H1 (cell line): ENCODE data around the gene CLIC3. TPM values are rescaled to one million over a fixed set of nuclear protein-coding genes. Genes with fewer than 3 reads are reported as not detected.

Experiments
- ASH2L ChIP-seq: fragments of 200-600, 300-600 bp; sonication (generic); IDR thresholded peaks from one replicate; pipeline ENCODE4 v1.7.1; 2017; ENCODE audit warnings: low read length
- BACH1 ChIP-seq: IDR thresholded peaks from 2 replicates; pipeline ENCODE4 v1.6.1; 2012; ENCODE audit warnings: low read length, improper control_type of control experiment
- BCL11A ChIP-seq, 2 experiments: IDR thresholded peaks; one replicate each; pipeline ENCODE4 v1.6.1; 2011; ENCODE audit warnings: low read depth in 2 of 2, low read length in 2 of 2, mild to moderate bottlenecking in 2 of 2
- CHD1 ChIP-seq: IDR thresholded peaks from 2 replicates; pipeline ENCODE4 v1.6.1; 2012; ENCODE audit warnings: low read depth, low read length, improper control_type of control experiment
- CHD2 ChIP-seq: IDR thresholded peaks from 2 replicates; pipeline ENCODE4 v1.6.1; 2012; ENCODE audit warnings: low read length, improper control_type of control experiment
- EP300 ChIP-seq, 2 experiments: IDR thresholded peaks; 1 replicate in 1 of 2; 2 replicates in 1 of 2; pipeline ENCODE4 v1.6.1; 2011 to 2012; ENCODE audit warnings: low read depth in 2 of 2, low read length in 2 of 2, mild to moderate bottlenecking in 2 of 2, borderline replicate concordance in 1 of 2, inconsistent platforms in 1 of 2, moderate library complexity in 1 of 2
- EZH2 ChIP-seq: fragments of 200-600 bp; sonication (generic); IDR thresholded peaks from 2 replicates; pipeline ENCODE4 v1.7.1; 2012; ENCODE audit warnings: low read depth, mild to moderate bottlenecking, moderate library complexity, low read length, inconsistent platforms; ENCODE audit not compliant: severe bottlenecking
- GABPA ChIP-seq: IDR thresholded peaks from 2 replicates; pipeline ENCODE4 v1.6.1; 2011; ENCODE audit warnings: mild to moderate bottlenecking, low read length, moderate library complexity, borderline replicate concordance; ENCODE audit not compliant: insufficient read depth
- HDAC2 ChIP-seq, 2 experiments: fragments of 300-600 bp in 1 of 2; sonication (generic) in 1 of 2; IDR thresholded peaks; 2 replicates each; pipeline ENCODE4 v1.6.1; 2011 to 2012; ENCODE audit warnings: low read depth in 2 of 2, low read length in 2 of 2, mild to moderate bottlenecking in 2 of 2, moderate library complexity in 2 of 2, borderline replicate concordance in 1 of 2, inconsistent platforms in 1 of 2
- HDAC6 ChIP-seq: IDR thresholded peaks from one replicate; pipeline ENCODE4 v1.7.1; 2012; ENCODE audit warnings: low read depth, mild to moderate bottlenecking, inconsistent platforms, low read length, moderate library complexity
- RFX5 ChIP-seq: IDR thresholded peaks from 2 replicates; pipeline ENCODE4 v1.6.1; 2011; ENCODE audit warnings: low read depth, low read length, improper control_type of control experiment, borderline replicate concordance
- SP1 ChIP-seq: IDR thresholded peaks from 2 replicates; pipeline ENCODE4 v1.6.1; 2011; ENCODE audit warnings: low read depth, low read length
- SUZ12 ChIP-seq: fragments of 200-600 bp; sonication (generic); IDR thresholded peaks from 2 replicates; pipeline ENCODE4 v1.6.1; 2012; ENCODE audit warnings: mild to moderate bottlenecking, inconsistent platforms, low read length, moderate library complexity, mixed read lengths
- TAF7 ChIP-seq: optimal IDR thresholded peaks from 2 replicates; pipeline ENCODE3; 2011; ENCODE audit warnings: low read depth, mild to moderate bottlenecking, inconsistent platforms, low read length, moderate library complexity, borderline replicate concordance
- polyA plus RNA-seq, 7 experiments: library from polyadenylated mRNA; depleted of rRNA in 3 of 7; stranded (reverse) in 5 of 7; unstranded in 2 of 7; fragments of >200 nt in 5 of 7; fragments of 200-250 nt in 2 of 7; gene quantifications; 1 replicate in 5 of 7; 2 replicates in 1 of 7; 4 replicates in 1 of 7; pipeline versions ENCODE4 v1.2.1 to v1.2.3, GENCODE V29; 2011 to 2013; ENCODE audit warnings: missing spikeins in 2 of 7, mixed read lengths in 2 of 7
- total RNA-seq: library from RNA; stranded (reverse); fragmentation: NEBNext Ultra II Directional; extraction: Animal tissue kit (Norgen Biotek cat#: 25700); gene quantifications from 2 replicates; pipeline ENCODE4 v1.2.1, GENCODE V29; 2021
- TF ChIP-seq, protein P1 (sequence below): IDR thresholded peaks from 2 replicates; pipeline ENCODE4 v1.6.1; 2011; ENCODE audit warnings: low read depth, mild to moderate bottlenecking, low read length; ENCODE audit not compliant: insufficient read depth
- TF ChIP-seq, protein P2 (sequence below): IDR thresholded peaks from 2 replicates; pipeline ENCODE4 v1.6.1; 2012; ENCODE audit warnings: low read length, inconsistent platforms
- TF ChIP-seq, protein P3 (sequence below): IDR thresholded peaks from 2 replicates; pipeline ENCODE4 v1.6.1; 2012; ENCODE audit warnings: inconsistent platforms

CLIC3 gene
- total and polyA plus RNA-seq, 2 of the 8 experiments (the other 6 are each of a cell fraction or from before 2014, with no cell fraction given) = 0.12 TPM; not detected in 1

DNA sequence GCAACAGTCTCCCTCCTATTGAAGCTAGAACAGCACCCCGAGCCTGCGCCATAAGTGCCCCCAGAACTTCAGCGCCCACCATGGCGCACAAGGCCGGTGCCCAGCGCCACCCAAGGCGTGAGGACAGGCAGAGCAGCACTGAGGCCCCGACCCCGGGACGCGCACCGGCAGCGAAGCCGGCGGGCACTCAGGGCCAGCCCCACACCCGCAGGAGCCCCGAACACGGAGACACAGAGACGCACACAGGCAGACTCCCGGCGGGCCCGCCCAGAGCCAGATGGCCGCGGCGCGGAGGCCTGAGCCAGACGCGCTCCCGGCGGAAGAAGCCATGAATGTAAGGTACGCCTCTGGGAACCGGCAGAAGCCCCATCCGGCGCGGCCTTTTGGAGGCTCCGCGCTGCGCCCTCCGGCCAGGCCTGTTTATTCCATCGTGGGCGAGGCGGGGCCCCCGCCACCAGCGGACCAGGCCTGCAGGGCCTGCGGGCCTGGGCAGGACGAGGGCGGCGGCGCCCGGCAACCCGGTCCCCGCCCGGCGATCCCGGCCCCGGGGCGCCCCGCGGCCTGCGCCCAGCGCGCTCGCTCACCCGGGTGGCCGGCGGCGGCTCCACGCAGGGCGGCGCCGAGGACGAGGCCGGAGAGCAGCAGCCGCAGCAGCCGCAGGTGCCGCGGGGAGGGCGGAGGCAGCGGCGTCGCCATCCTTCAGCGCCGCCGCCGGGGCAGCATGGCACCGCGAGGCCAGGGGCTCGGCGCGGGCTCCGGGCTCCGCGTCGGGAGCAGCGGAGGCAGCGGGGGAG, 49.1 kb upstream of the CLIC3 start (continued):
- TF ChIP-seq SUZ12 = peak; percentile 60
- TF ChIP-seq BACH1 = no peak
- TF ChIP-seq CHD1 = no peak
- TF ChIP-seq EP300 (IDR thresholded peaks at IDR 0.05; ENCODE audit: borderline replicate concordance in 1 of 2, low read depth in 2 of 2, low read length in 2 of 2) = no peak
- no peak for TF ChIP-seq HDAC2 (IDR thresholded peaks at IDR 0.05; ENCODE audit: borderline replicate concordance in 1 of 2, low read depth in 2 of 2, low read length in 2 of 2)
- TF ChIP-seq EZH2 = peak; percentile 16
- no peak for TF ChIP-seq SP1
- no peak for TF ChIP-seq RFX5
- no peak for TF ChIP-seq ASH2L
- TF ChIP-seq CHD2 = no peak
- no peak for TF ChIP-seq TAF7
- TF ChIP-seq, protein P1, sequence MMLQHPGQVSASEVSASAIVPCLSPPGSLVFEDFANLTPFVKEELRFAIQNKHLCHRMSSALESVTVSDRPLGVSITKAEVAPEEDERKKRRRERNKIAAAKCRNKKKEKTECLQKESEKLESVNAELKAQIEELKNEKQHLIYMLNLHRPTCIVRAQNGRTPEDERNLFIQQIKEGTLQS = no peak
- no peak for TF ChIP-seq HDAC6
- TF ChIP-seq, protein P2, sequence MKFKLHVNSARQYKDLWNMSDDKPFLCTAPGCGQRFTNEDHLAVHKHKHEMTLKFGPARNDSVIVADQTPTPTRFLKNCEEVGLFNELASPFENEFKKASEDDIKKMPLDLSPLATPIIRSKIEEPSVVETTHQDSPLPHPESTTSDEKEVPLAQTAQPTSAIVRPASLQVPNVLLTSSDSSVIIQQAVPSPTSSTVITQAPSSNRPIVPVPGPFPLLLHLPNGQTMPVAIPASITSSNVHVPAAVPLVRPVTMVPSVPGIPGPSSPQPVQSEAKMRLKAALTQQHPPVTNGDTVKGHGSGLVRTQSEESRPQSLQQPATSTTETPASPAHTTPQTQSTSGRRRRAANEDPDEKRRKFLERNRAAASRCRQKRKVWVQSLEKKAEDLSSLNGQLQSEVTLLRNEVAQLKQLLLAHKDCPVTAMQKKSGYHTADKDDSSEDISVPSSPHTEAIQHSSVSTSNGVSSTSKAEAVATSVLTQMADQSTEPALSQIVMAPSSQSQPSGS = no peak
- no peak for TF ChIP-seq BCL11A (IDR thresholded peaks at IDR 0.05; ENCODE audit: low read depth in 2 of 2, low read length in 2 of 2)
- TF ChIP-seq GABPA = 0 out of 2 replicates have a peak, but pooled peaks have one; percentile 18
- TF ChIP-seq, protein P3, sequence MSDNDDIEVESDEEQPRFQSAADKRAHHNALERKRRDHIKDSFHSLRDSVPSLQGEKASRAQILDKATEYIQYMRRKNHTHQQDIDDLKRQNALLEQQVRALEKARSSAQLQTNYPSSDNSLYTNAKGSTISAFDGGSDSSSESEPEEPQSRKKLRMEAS = no peak
- TF ChIP-seq, all 59 proteins: peak for 3
